Activated CD4-positive, alpha-beta T cell treated with anti-CD3 and anti-CD28 coated beads for 36 hours (primary cell): ENCODE results near the gene CCDC92B. TPM values are rescaled to one million over a fixed set of nuclear protein-coding genes. Genes with fewer than 3 reads are reported as not detected.

ENCODE experiments used
- ATAC-seq: fragments of 200-7000 bp; cut with Tn5 transposase; one replicate; pipeline ENCODE4 v1.10.0; 2021; ENCODE audit warnings: mild to moderate bottlenecking, moderate library complexity
- CTCF ChIA-PET: fragments of 350-600 bp; sonication (Branson Sonifier 250); formaldehyde crosslinking; loops from one replicate; lab custom pipeline; 2021; ENCODE audit warnings: antibody characterized with exemption; lab: Charles Lee
- POLR2A ChIA-PET: fragments of 350-600 bp; sonication (Branson Sonifier 250); formaldehyde crosslinking; loops from one replicate; lab custom pipeline; 2021; ENCODE audit warnings: antibody characterized with exemption, inconsistent platforms; lab: Charles Lee
- DNase-seq: peaks from one replicate; pipeline ENCODE4 v3.0.0-alpha.2; 2020
- H3K27ac Mint-ChIP-seq: one replicate; pipeline ENCODE4 v1.8.0; 2021; ENCODE audit warnings: mixed read lengths
- H3K27me3 Mint-ChIP-seq: one replicate; pipeline ENCODE4 v1.8.0; 2021; ENCODE audit warnings: mixed read lengths
- H3K36me3 Mint-ChIP-seq: one replicate; pipeline ENCODE4 v1.8.0; 2021; ENCODE audit warnings: low read depth, mixed read lengths
- H3K4me1 Mint-ChIP-seq: one replicate; pipeline ENCODE4 v1.8.0; 2021; ENCODE audit warnings: mixed read lengths
- H3K4me3 Mint-ChIP-seq: one replicate; pipeline ENCODE4 v1.8.0; 2021; ENCODE audit warnings: mild to moderate bottlenecking, moderate library complexity, mixed read lengths
- H3K9me3 Mint-ChIP-seq: one replicate; pipeline ENCODE4 v1.8.0; 2021; ENCODE audit warnings: low read depth, mixed read lengths
- intact Hi-C, 2 experiments: fragments of 100-400 bp; cut with DNase I in 1 of 2; cut with micrococcal nuclease in 1 of 2; formaldehyde crosslinking; loops; one replicate each; pipeline versions ENCODE4 v1.14.2 to v1.15.1; 2022 to 2024; cut with DNase I, micrococcal nuclease
- total RNA-seq, 2 experiments: library from RNA; stranded (reverse); gene quantifications; one replicate each; pipeline ENCODE4 v1.2.3, GENCODE V29; 2021

CCDC92B gene
- total RNA-seq, result not detected

- H3K4me3 Mint-ChIP-seq, result no peak within 1 kb of the TSS
- POLR2A ChIA-PET, result interaction anchor here (0.6 kb wide), 1 partner anchor 79 kb away, joined by 4 read pairs; no protein-coding TSS in a partner anchor
- H3K27ac Mint-ChIP-seq, result no peak within 1 kb of the TSS
- CTCF ChIA-PET, result interaction anchor here (1.0 kb wide), 1 partner anchor 312 kb away, joined by 3 read pairs; no protein-coding TSS in a partner anchor
- H3K36me3 Mint-ChIP-seq, result no peaks in the 10 kb centered on the region
- intact Hi-C loops, result no loop called here
- peaks cover 46% of the 10 kb centered on the region for H3K27me3 Mint-ChIP-seq
- ATAC-seq (no peak), DNase-seq (no peak)
- H3K9me3 Mint-ChIP-seq, result no peaks in the 10 kb centered on the region
- no peaks in the 10 kb centered on the region for H3K4me1 Mint-ChIP-seq
Measured at GRCh38 chr17:2749058-2749783, at the start of gene CCDC92B. Gene CCDC92B, minus strand, starts transcription at chr17:2749652. Its CDS starts 14,507 bp downstream, at chr17:2735145.

- no peak for DNase-seq
- H3K4me1 Mint-ChIP-seq, result peaks cover 48% of the 10 kb centered on the region
- peaks cover 11% of the 10 kb centered on the region for H3K27me3 Mint-ChIP-seq
- H3K9me3 Mint-ChIP-seq, result no peaks in the 10 kb centered on the region
- H3K27ac Mint-ChIP-seq, result no peak overlapping the region
- ChIA-PET POLR2A (no interaction called here), CTCF (interaction anchor here (1.9 kb wide), 1 partner anchor 13 kb away, joined by 11 read pairs; no protein-coding TSS in a partner anchor)
- H3K36me3 Mint-ChIP-seq, result peaks cover 6% of the 10 kb centered on the region
- intact Hi-C loops, result no loop called here
- ATAC-seq, result no peak
- no peak overlapping the region for H3K4me3 Mint-ChIP-seq
Measured at GRCh38 chr17:2798678-2799077, 49.2 kb upstream of the CCDC92B start.

- H3K9me3 Mint-ChIP-seq, result no peaks in the 10 kb centered on the region
- no peak overlapping the region for H3K27ac Mint-ChIP-seq
- intact Hi-C loops, result no loop called here
- no peak overlapping the region for H3K4me3 Mint-ChIP-seq
- CTCF ChIA-PET, result interaction anchor here (1.3 to 1.9 kb wide), 2 partner anchors 12 to 17 kb away, joined by 4 to 11 read pairs; no protein-coding TSS in a partner anchor
- POLR2A ChIA-PET, result no interaction called here
- ATAC-seq, result no peak
- no peak for DNase-seq
- peaks cover 6% of the 10 kb centered on the region for H3K36me3 Mint-ChIP-seq
- peaks cover 53% of the 10 kb centered on the region for H3K4me1 Mint-ChIP-seq
- H3K27me3 Mint-ChIP-seq, result peaks cover 11% of the 10 kb centered on the region
Measured at GRCh38 chr17:2798188-2798587, 48.7 kb upstream of the CCDC92B start.

- Mint-ChIP-seq H3K4me3 (no peak overlapping the region), H3K27ac (no peak overlapping the region), H3K4me1 (peaks cover 58% of the 10 kb centered on the region), H3K27me3 (peaks cover 11% of the 10 kb centered on the region), H3K9me3 (no peaks in the 10 kb centered on the region), H3K36me3 (peaks cover 6% of the 10 kb centered on the region)
- ATAC-seq (no peak), DNase-seq (no peak)
- CTCF ChIA-PET, result interaction anchor here (1.3 to 1.9 kb wide), 2 partner anchors 11 to 17 kb away, joined by 4 to 11 read pairs; no protein-coding TSS in a partner anchor
- intact Hi-C loops, result no loop called here
- POLR2A ChIA-PET, result interaction anchor here (1.8 kb wide), 1 partner anchor 17 kb away, joined by 6 read pairs; no protein-coding TSS in a partner anchor
Measured at GRCh38 chr17:2797637-2798036, 48.2 kb upstream of the CCDC92B start.

GRCh38 chr17:2797226-2797625 lies 47.8 kb upstream of the CCDC92B start:
- Mint-ChIP-seq H3K4me3 (peak overlapping the region; percentile 50), H3K36me3 (peaks cover 6% of the 10 kb centered on the region), H3K27ac (no peak overlapping the region), H3K9me3 (no peaks in the 10 kb centered on the region), H3K4me1 (peaks cover 63% of the 10 kb centered on the region), H3K27me3 (peaks cover 11% of the 10 kb centered on the region)
- ATAC-seq (no peak), DNase-seq (no peak)
- CTCF ChIA-PET, result interaction anchor here (1.3 to 1.9 kb wide), 2 partner anchors 11 to 18 kb away, joined by 4 to 11 read pairs; no protein-coding TSS in a partner anchor
- intact Hi-C loops, result no loop called here
- POLR2A ChIA-PET, result interaction anchor here (1.8 kb wide), 1 partner anchor 17 kb away, joined by 6 read pairs; no protein-coding TSS in a partner anchor

- intact Hi-C loops, result loop anchor here in 1 of 2 experiments (1.0 kb wide), 1 partner anchor 18 kb away; no protein-coding TSS in a partner anchor
- no peaks in the 10 kb centered on the region for H3K9me3 Mint-ChIP-seq
- H3K27ac Mint-ChIP-seq, result peak within 1 kb of the TSS; percentile 12
- H3K4me3 Mint-ChIP-seq, result peak within 1 kb of the TSS; percentile 50
- ChIA-PET CTCF (interaction anchor here (0.6 to 1.0 kb wide), 5 partner anchors 10 to 86 kb away, joined by 3 to 5 read pairs (median 4); no protein-coding TSS in a partner anchor), POLR2A (interaction anchor here (1.2 to 1.8 kb wide), 2 partner anchors 14 to 18 kb away, joined by 3 to 6 read pairs; no protein-coding TSS in a partner anchor)
- peaks cover 70% of the 10 kb centered on the region for H3K4me1 Mint-ChIP-seq
- ATAC-seq (peak; percentile 79), DNase-seq (peak; percentile 72)
- peaks cover 6% of the 10 kb centered on the region for H3K36me3 Mint-ChIP-seq
- peaks cover 16% of the 10 kb centered on the region for H3K27me3 Mint-ChIP-seq
Measured at GRCh38 chr17:2796164-2797125, 47.0 kb upstream of the CCDC92B start, which contains the start of gene RAP1GAP2. Gene RAP1GAP2, plus strand, starts transcription at chr17:2796438. Its CDS starts 90 bp downstream, at chr17:2796528.

GRCh38 chr17:2795441-2796163 lies 46.1 kb upstream of the CCDC92B start:
- POLR2A ChIA-PET, result interaction anchor here (1.2 to 1.8 kb wide), 2 partner anchors 15 to 19 kb away, joined by 3 to 6 read pairs; no protein-coding TSS in a partner anchor
- peaks cover 6% of the 10 kb centered on the region for H3K36me3 Mint-ChIP-seq
- no peaks in the 10 kb centered on the region for H3K9me3 Mint-ChIP-seq
- CTCF ChIA-PET, result interaction anchor here (0.6 to 1.6 kb wide), 6 partner anchors 9 to 85 kb away, joined by 3 to 7 read pairs (median 4); no protein-coding TSS in a partner anchor
- peaks cover 19% of the 10 kb centered on the region for H3K27me3 Mint-ChIP-seq
- H3K27ac Mint-ChIP-seq, result no peak overlapping the region
- peak overlapping the region; percentile 50 for H3K4me3 Mint-ChIP-seq
- no peak for DNase-seq
- peaks cover 74% of the 10 kb centered on the region for H3K4me1 Mint-ChIP-seq
- intact Hi-C loops, result loop anchor here in 1 of 2 experiments (1.0 kb wide), 1 partner anchor 19 kb away; no protein-coding TSS in a partner anchor
- no peak for ATAC-seq

GRCh38 chr17:2794111-2794803 lies 44.8 kb upstream of the CCDC92B start:
- Mint-ChIP-seq H3K4me3 (peak overlapping the region; percentile 26), H3K9me3 (no peaks in the 10 kb centered on the region), H3K27me3 (peaks cover 22% of the 10 kb centered on the region), H3K27ac (no peak overlapping the region), H3K4me1 (peaks cover 74% of the 10 kb centered on the region), H3K36me3 (peaks cover 3% of the 10 kb centered on the region)
- DNase-seq (no peak), ATAC-seq (peak; percentile 27)
- intact Hi-C loops, result no loop called here
- ChIA-PET POLR2A (no interaction called here), CTCF (interaction anchor here (0.6 to 1.6 kb wide), 2 partner anchors 8 to 42 kb away, joined by 4 to 7 read pairs; no protein-coding TSS in a partner anchor)

- CTCF ChIA-PET, result no interaction called here
- POLR2A ChIA-PET, result no interaction called here
- Mint-ChIP-seq H3K4me3 (no peak overlapping the region), H3K27ac (no peak overlapping the region), H3K9me3 (no peaks in the 10 kb centered on the region), H3K36me3 (no peaks in the 10 kb centered on the region), H3K4me1 (peaks cover 62% of the 10 kb centered on the region), H3K27me3 (peaks cover 24% of the 10 kb centered on the region)
- peak; percentile 81 for DNase-seq
- intact Hi-C loops, result no loop called here
- peak; percentile 35 for ATAC-seq
Measured at GRCh38 chr17:2792366-2793169, 43.1 kb upstream of the CCDC92B start.
